NCI-H2196 treated with DMSO at 0.1 percent for 48 hours (cell line): ENCODE results near the gene ZNF736.
"Not testable (repeated sequence)": the region's sequence is repeated elsewhere in the genome, so short reads cannot be mapped to it uniquely, and the experiment has no call there.

ENCODE experiments used
- DNase-seq: peaks from one replicate; lab custom pipeline; 2025; ENCODE audit not compliant: unreplicated experiment; lab: John Stamatoyannopoulos, UW

Gene ZNF736

GRCh38 chr7:64313740-64314491 lies at the start of gene ZNF736:
ZNF736 (plus strand) TSS chr7:64313961; CDS start chr7:64314151, 190 bp downstream.
- peak; percentile 93 for DNase-seq

- no peak for DNase-seq
These were observed 47.3 kb upstream of the ZNF736 start for GRCh38 chr7:64266341-64266919.

- no peak for DNase-seq
These were observed 36.1 kb upstream of the ZNF736 start for GRCh38 chr7:64277630-64278029.

GRCh38 chr7:64294701-64295420 lies 18.9 kb upstream of the ZNF736 start:
- DNase-seq, result no peak

- DNase-seq, result not testable (repeated sequence)
These were observed 16.3 kb upstream of the ZNF736 start for GRCh38 chr7:64297418-64297817.

GRCh38 chr7:64300641-64301405 lies 12.9 kb upstream of the ZNF736 start:
- DNase-seq, result no peak

- peak; percentile 96 for DNase-seq
These were observed 6.3 kb upstream of the ZNF736 start for GRCh38 chr7:64307254-64308015.

GRCh38 chr7:64308016-64308270 lies 5.8 kb upstream of the ZNF736 start:
- DNase-seq, result no peak

GRCh38 chr7:64310426-64310825 lies 3.3 kb upstream of the ZNF736 start:
- DNase-seq, result no peak

- DNase-seq, result no peak
These were observed 935 bp upstream of the ZNF736 start for GRCh38 chr7:64312826-64313225.

- no peak for DNase-seq
These were observed 805 bp downstream of the ZNF736 start for GRCh38 chr7:64314566-64314965.

GRCh38 chr7:64316031-64316742 lies 2.4 kb downstream of the ZNF736 start:
- not testable (repeated sequence) for DNase-seq

- DNase-seq, result no peak
These were observed 7.1 kb downstream of the ZNF736 start for GRCh38 chr7:64320547-64321513.

- not testable (repeated sequence) for DNase-seq
These were observed 10.4 kb downstream of the ZNF736 start for GRCh38 chr7:64324166-64324565.

GRCh38 chr7:64348713-64349210 lies 35.0 kb downstream of the ZNF736 start:
- not testable (repeated sequence) for DNase-seq

GRCh38 chr7:64359543-64359942 lies 45.8 kb downstream of the ZNF736 start:
- DNase-seq, result no peak

GRCh38 chr7:64371116-64371515 lies 57.4 kb downstream of the ZNF736 start:
- no peak for DNase-seq

GRCh38 chr7:64373017-64373416 lies 59.3 kb downstream of the ZNF736 start:
- DNase-seq, result no peak

- no peak for DNase-seq
These were observed 86.6 kb downstream of the ZNF736 start for GRCh38 chr7:64400401-64400800.
